IPS DF 4.7 (cell line): Measurements from ENCODE around the gene RCVRN.
A peak's percentile ranks its signal among the peaks of the same experiment; 100 is the strongest.

ENCODE experiments used
- DNase-seq: peaks from one replicate; pipeline ENCODE4 v3.0.0-alpha.2; 2013; ENCODE audit warnings: low spot score; ENCODE audit errors: extremely low read depth

Gene RCVRN

GRCh38 chr17:9905078-9905415 lies at the start of gene RCVRN:
RCVRN (minus strand) TSS chr17:9905271; CDS start chr17:9905180, 91 bp downstream.
- no peak for DNase-seq

GRCh38 chr17:9953492-9953891 lies 48.4 kb upstream of the RCVRN start:
- no peak for DNase-seq

GRCh38 chr17:9951803-9952202 lies 46.7 kb upstream of the RCVRN start:
- DNase-seq = no peak

GRCh38 chr17:9948928-9949327 lies 43.9 kb upstream of the RCVRN start:
- DNase-seq = no peak

- no peak for DNase-seq
These were observed 39.6 kb upstream of the RCVRN start for GRCh38 chr17:9944704-9945103.

GRCh38 chr17:9943343-9943742 lies 38.3 kb upstream of the RCVRN start:
- DNase-seq = no peak

GRCh38 chr17:9942885-9943284 lies 37.8 kb upstream of the RCVRN start:
- no peak for DNase-seq

- no peak for DNase-seq
These were observed 36.2 kb upstream of the RCVRN start for GRCh38 chr17:9941305-9941704.

GRCh38 chr17:9940841-9941240 lies 35.8 kb upstream of the RCVRN start:
- no peak for DNase-seq

GRCh38 chr17:9938764-9939163 lies 33.7 kb upstream of the RCVRN start:
- no peak for DNase-seq

GRCh38 chr17:9937901-9938300 lies 32.8 kb upstream of the RCVRN start:
- DNase-seq = no peak

GRCh38 chr17:9937241-9937761 lies 32.2 kb upstream of the RCVRN start:
- DNase-seq = no peak

- DNase-seq = no peak
These were observed 31.0 kb upstream of the RCVRN start for GRCh38 chr17:9936095-9936494.

- no peak for DNase-seq
These were observed 30.3 kb upstream of the RCVRN start for GRCh38 chr17:9935408-9935807.

GRCh38 chr17:9934331-9934730 lies 29.3 kb upstream of the RCVRN start:
- no peak for DNase-seq

GRCh38 chr17:9932491-9932890 lies 27.4 kb upstream of the RCVRN start:
- no peak for DNase-seq

GRCh38 chr17:9931144-9931741 lies 26.2 kb upstream of the RCVRN start:
- DNase-seq = no peak

GRCh38 chr17:9929871-9930270 lies 24.8 kb upstream of the RCVRN start:
- DNase-seq = no peak

- DNase-seq = no peak
These were observed 23.7 kb upstream of the RCVRN start for GRCh38 chr17:9928601-9929333.

GRCh38 chr17:9926150-9926804 lies 21.2 kb upstream of the RCVRN start:
- no peak for DNase-seq

GRCh38 chr17:9925457-9925856 lies 20.4 kb upstream of the RCVRN start:
- no peak for DNase-seq

- peak; percentile 58 for DNase-seq
These were observed 19.7 kb upstream of the RCVRN start for GRCh38 chr17:9924735-9925191.
